ENCODE measurements around the gene CEPT1. TPM values are rescaled to one million over a fixed set of nuclear protein-coding genes. Genes with fewer than 3 reads are reported as not detected.

The CEPT1 gene
- total RNA-seq, 2 experiments from 2014 or later: 36.3 to 37.3 TPM

GRCh38 chr1:111184663-111185062 lies 44.6 kb downstream of the CEPT1 start:
- POLR2A ChIA-PET: no interaction called here
- CTCF ChIA-PET: interaction anchor here (0.7 kb wide), 2 partner anchors 38 to 47 kb away, joined by 3 to 4 read pairs; no protein-coding TSS in a partner anchor

GRCh38 chr1:111190931-111191451 lies 51.0 kb downstream of the CEPT1 start:
- ChIA-PET POLR2A (interaction anchor here (0.8 kb wide), 1 partner anchor 9 kb away, joined by 3 read pairs; the partner anchor contains the start of gene DENND2D), CTCF (interaction anchor here (1.5 kb wide), 1 partner anchor 30 kb away, joined by 5 read pairs; no protein-coding TSS in a partner anchor)

GRCh38 chr1:111191496-111191895 lies 51.5 kb downstream of the CEPT1 start:
- CTCF ChIA-PET: interaction anchor here (1.5 kb wide), 1 partner anchor 30 kb away, joined by 5 read pairs; no protein-coding TSS in a partner anchor
- POLR2A ChIA-PET: interaction anchor here (0.8 to 0.9 kb wide), 2 partner anchors 9 to 10 kb away, joined by 3 read pairs; partner anchors contain the start of gene DENND2D

GRCh38 chr1:111192074-111192473 lies 52.1 kb downstream of the CEPT1 start:
- CTCF ChIA-PET: interaction anchor here (1.5 kb wide), 1 partner anchor 29 kb away, joined by 5 read pairs; no protein-coding TSS in a partner anchor
- POLR2A ChIA-PET: interaction anchor here (0.9 kb wide), 1 partner anchor 10 kb away, joined by 3 read pairs; no protein-coding TSS in a partner anchor

- CTCF ChIA-PET: interaction anchor here (0.8 to 1.5 kb wide), 2 partner anchors 25 to 28 kb away, joined by 3 to 5 read pairs; no protein-coding TSS in a partner anchor
Observed at GRCh38 chr1:111192658-111193519, 52.9 kb downstream of the CEPT1 start.

GRCh38 chr1:111193712-111194480 lies 53.9 kb downstream of the CEPT1 start:
- POLR2A ChIA-PET: interaction anchor here (1.8 kb wide), 1 partner anchor 22 kb away, joined by 10 read pairs; no protein-coding TSS in a partner anchor
- CTCF ChIA-PET: no interaction called here

More at GRCh38 chr1:111192658-111193519, 52.9 kb downstream of the CEPT1 start:
- POLR2A ChIA-PET: interaction anchor here (1.8 kb wide), 1 partner anchor 23 kb away, joined by 10 read pairs; no protein-coding TSS in a partner anchor

GRCh38 chr1:111195002-111195684 lies 55.1 kb downstream of the CEPT1 start:
- POLR2A ChIA-PET: interaction anchor here (1.1 kb wide), 1 partner anchor 9 kb away, joined by 3 read pairs; no protein-coding TSS in a partner anchor
- CTCF ChIA-PET: interaction anchor here (1.4 to 7.3 kb wide), 2 partner anchors 23 to 27 kb away, joined by 3 to 73 read pairs; no protein-coding TSS in a partner anchor

GRCh38 chr1:111196213-111196612 lies 56.2 kb downstream of the CEPT1 start:
- POLR2A ChIA-PET: interaction anchor here (0.6 to 8.4 kb wide), 3 partner anchors 8 to 21 kb away, joined by 3 to 154 read pairs (median 3); no protein-coding TSS in a partner anchor
- CTCF ChIA-PET: interaction anchor here (1.4 to 7.3 kb wide), 2 partner anchors 22 to 26 kb away, joined by 3 to 73 read pairs; no protein-coding TSS in a partner anchor

GRCh38 chr1:111197598-111198284 lies 57.7 kb downstream of the CEPT1 start:
- ChIA-PET POLR2A (interaction anchor here (1.1 to 8.4 kb wide), 2 partner anchors 18 to 19 kb away, joined by 4 to 154 read pairs; no protein-coding TSS in a partner anchor), CTCF (interaction anchor here (2.1 to 7.3 kb wide), 2 partner anchors 21 to 25 kb away, joined by 7 to 73 read pairs; no protein-coding TSS in a partner anchor)

GRCh38 chr1:111198836-111199235 lies 58.8 kb downstream of the CEPT1 start:
- CTCF ChIA-PET: interaction anchor here (0.7 to 7.3 kb wide), 6 partner anchors 11 to 309 kb away, joined by 3 to 73 read pairs (median 4); no protein-coding TSS in a partner anchor
- POLR2A ChIA-PET: interaction anchor here (1.1 to 8.4 kb wide), 2 partner anchors 18 to 19 kb away, joined by 4 to 154 read pairs; no protein-coding TSS in a partner anchor

- ChIA-PET CTCF (interaction anchor here (0.7 to 7.3 kb wide), 7 partner anchors 12 to 308 kb away, joined by 3 to 73 read pairs (median 4); no protein-coding TSS in a partner anchor), POLR2A (interaction anchor here (8.4 kb wide), 1 partner anchor 18 kb away, joined by 154 read pairs; no protein-coding TSS in a partner anchor)
Observed at GRCh38 chr1:111199329-111199728, 59.3 kb downstream of the CEPT1 start.

- ChIA-PET POLR2A (interaction anchor here (1.1 to 8.4 kb wide), 3 partner anchors 9 to 17 kb away, joined by 3 to 154 read pairs (median 3); no protein-coding TSS in a partner anchor), CTCF (interaction anchor here (1.1 to 7.3 kb wide), 5 partner anchors 13 to 201 kb away, joined by 4 to 73 read pairs (median 5); no protein-coding TSS in a partner anchor)
Observed at GRCh38 chr1:111199881-111200801, 60.1 kb downstream of the CEPT1 start, which contains the start of gene DENND2D. Gene DENND2D (minus strand): TSS chr1:111200646. CDS start chr1:111200459, 187 bp downstream.

GRCh38 chr1:111200802-111201161 lies 60.8 kb downstream of the CEPT1 start:
- ChIA-PET CTCF (interaction anchor here (1.6 to 7.3 kb wide), 2 partner anchors 18 to 200 kb away, joined by 4 to 73 read pairs; no protein-coding TSS in a partner anchor), POLR2A (interaction anchor here (1.0 to 8.4 kb wide), 4 partner anchors 10 to 62 kb away, joined by 3 to 154 read pairs (median 3); no protein-coding TSS in a partner anchor)

- ChIA-PET CTCF (interaction anchor here (1.1 to 7.3 kb wide), 3 partner anchors 17 to 199 kb away, joined by 4 to 73 read pairs (median 6); no protein-coding TSS in a partner anchor), POLR2A (interaction anchor here (1.0 to 8.4 kb wide), 2 partner anchors 16 to 62 kb away, joined by 3 to 154 read pairs; no protein-coding TSS in a partner anchor)
Observed at GRCh38 chr1:111201275-111202090, 61.5 kb downstream of the CEPT1 start.

GRCh38 chr1:111202366-111202706 lies 62.3 kb downstream of the CEPT1 start:
- ChIA-PET CTCF (interaction anchor here (0.7 to 1.6 kb wide), 2 partner anchors 175 to 199 kb away, joined by 4 read pairs; no protein-coding TSS in a partner anchor), POLR2A (interaction anchor here (8.4 kb wide), 1 partner anchor 15 kb away, joined by 154 read pairs; no protein-coding TSS in a partner anchor)

Data from activated CD8-positive, alpha-beta memory T cell treated with anti-CD3 and anti-CD28 coated beads for 36 hours (primary cell).